ENCODE results near the gene SNHG17.

DNA sequence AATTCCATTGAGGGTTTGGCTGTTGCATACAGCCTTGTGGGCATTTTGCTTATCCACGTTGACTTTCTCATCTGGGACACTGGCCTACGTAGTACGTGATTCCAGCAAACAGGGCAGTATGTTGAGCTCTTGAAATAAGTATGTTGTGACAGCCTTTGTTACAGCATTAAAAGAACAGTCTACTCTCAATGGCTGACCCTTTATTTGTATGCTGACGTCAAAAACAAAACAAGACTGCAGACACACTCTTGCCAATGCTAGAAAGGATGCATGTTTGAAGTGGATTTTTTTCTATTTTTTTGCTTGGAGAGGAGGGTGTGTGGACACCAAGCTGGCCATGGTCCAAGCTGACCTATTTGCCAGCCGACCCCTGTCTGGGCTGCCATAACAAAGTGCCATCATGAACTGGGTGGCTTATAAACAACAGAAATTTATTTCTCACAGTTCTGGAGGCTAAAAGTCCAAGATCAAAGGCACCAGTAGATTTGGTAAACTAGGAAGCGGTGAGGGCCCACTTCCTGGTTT, 10.8 kb upstream of the SNHG17 start:
- TF ChIP-seq, protein P1, sequence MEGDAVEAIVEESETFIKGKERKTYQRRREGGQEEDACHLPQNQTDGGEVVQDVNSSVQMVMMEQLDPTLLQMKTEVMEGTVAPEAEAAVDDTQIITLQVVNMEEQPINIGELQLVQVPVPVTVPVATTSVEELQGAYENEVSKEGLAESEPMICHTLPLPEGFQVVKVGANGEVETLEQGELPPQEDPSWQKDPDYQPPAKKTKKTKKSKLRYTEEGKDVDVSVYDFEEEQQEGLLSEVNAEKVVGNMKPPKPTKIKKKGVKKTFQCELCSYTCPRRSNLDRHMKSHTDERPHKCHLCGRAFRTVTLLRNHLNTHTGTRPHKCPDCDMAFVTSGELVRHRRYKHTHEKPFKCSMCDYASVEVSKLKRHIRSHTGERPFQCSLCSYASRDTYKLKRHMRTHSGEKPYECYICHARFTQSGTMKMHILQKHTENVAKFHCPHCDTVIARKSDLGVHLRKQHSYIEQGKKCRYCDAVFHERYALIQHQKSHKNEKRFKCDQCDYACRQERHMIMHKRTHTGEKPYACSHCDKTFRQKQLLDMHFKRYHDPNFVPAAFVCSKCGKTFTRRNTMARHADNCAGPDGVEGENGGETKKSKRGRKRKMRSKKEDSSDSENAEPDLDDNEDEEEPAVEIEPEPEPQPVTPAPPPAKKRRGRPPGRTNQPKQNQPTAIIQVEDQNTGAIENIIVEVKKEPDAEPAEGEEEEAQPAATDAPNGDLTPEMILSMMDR (IDR thresholded peaks at IDR 0.05): no peak
- no peak for TF ChIP-seq POLR2A (IDR thresholded peaks at IDR 0.05)

All from uterus (tissue), 2 donors.